Keratinocyte (primary cell): Measurements from ENCODE around the gene PCDHGC3. TPM values are rescaled to one million over a fixed set of nuclear protein-coding genes. Genes with fewer than 3 reads are reported as not detected.
A peak's percentile ranks its signal among the peaks of the same experiment; 100 is the strongest.

Experiments used
- DNase-seq: peaks from one replicate; pipeline ENCODE4 v3.0.0-alpha.2; 2011; ENCODE audit warnings: low read depth, missing footprints, low spot score
- FAIRE-seq: peaks from 2 replicates; lab custom pipeline; 2011; peaks lifted over from hg19 to GRCh38; lab: Jason Lieb, UNC
- H2AFZ ChIP-seq: 2 replicates; pipeline ENCODE4 v1.6.0; 2012; ENCODE audit warnings: low read length, control low read depth, inconsistent platforms; ENCODE audit not compliant: control insufficient read depth
- H3K27ac ChIP-seq: 2 replicates; pipeline ENCODE4 v1.5.1; 2011; ENCODE audit warnings: low read length; ENCODE audit not compliant: control insufficient read depth, insufficient read depth
- H3K27me3 ChIP-seq: 3 replicates; pipeline ENCODE4 v1.6.0; 2011; ENCODE audit warnings: low read length; ENCODE audit not compliant: control insufficient read depth, insufficient read depth; ENCODE audit errors: extremely low read depth
- H3K36me3 ChIP-seq, 2 experiments: 2 replicates in 1 of 2; 3 replicates in 1 of 2; pipeline ENCODE4 v1.5.1; 2011; ENCODE audit warnings: low read length in 2 of 2, mild to moderate bottlenecking in 1 of 2; ENCODE audit not compliant: control insufficient read depth in 2 of 2, insufficient read depth in 2 of 2; ENCODE audit errors: extremely low read depth in 1 of 2
- H3K4me1 ChIP-seq: 3 replicates; pipeline ENCODE4 v1.5.1; 2011; ENCODE audit warnings: low read length; ENCODE audit not compliant: control insufficient read depth, insufficient read depth; ENCODE audit errors: extremely low read depth
- H3K4me2 ChIP-seq: 3 replicates; pipeline ENCODE4 v1.6.0; 2011; ENCODE audit warnings: low read depth, low read length; ENCODE audit not compliant: control insufficient read depth, insufficient read depth; ENCODE audit errors: extremely low read depth
- H3K4me3 ChIP-seq, 3 experiments: fragments of 200-600 bp in 1 of 3; sonication (generic) in 1 of 3; 2 replicates in 2 of 3; 3 replicates in 1 of 3; pipeline ENCODE4 v1.5.1; 2011 to 2016; ENCODE audit warnings: low read length in 3 of 3, mild to moderate bottlenecking in 3 of 3, control low read depth in 2 of 3, inconsistent platforms in 1 of 3, low read depth in 1 of 3, mixed read lengths in 1 of 3, mixed run types in 1 of 3, moderate library complexity in 1 of 3; ENCODE audit not compliant: control insufficient read depth in 2 of 3, insufficient read depth in 2 of 3; ENCODE audit errors: extremely low read depth in 1 of 3
- H3K79me2 ChIP-seq: 2 replicates; pipeline ENCODE4 v1.6.0; 2012; ENCODE audit warnings: low read length; ENCODE audit not compliant: control insufficient read depth, insufficient read depth
- H3K9ac ChIP-seq: 3 replicates; pipeline ENCODE4 v1.6.0; 2011; ENCODE audit warnings: low read length; ENCODE audit not compliant: control insufficient read depth, insufficient read depth; ENCODE audit errors: extremely low read depth
- H3K9me1 ChIP-seq: 3 replicates; pipeline ENCODE4 v1.6.0; 2011; ENCODE audit warnings: low read length; ENCODE audit not compliant: control insufficient read depth, insufficient read depth; ENCODE audit errors: extremely low read depth
- H3K9me3 ChIP-seq: 2 replicates; pipeline ENCODE4 v1.5.1; 2012; ENCODE audit warnings: low read depth, low read length; ENCODE audit not compliant: control insufficient read depth
- H4K20me1 ChIP-seq: 3 replicates; pipeline ENCODE4 v1.6.0; 2011; ENCODE audit warnings: low read length; ENCODE audit not compliant: control insufficient read depth, insufficient read depth; ENCODE audit errors: extremely low read depth
- EZH2 ChIP-seq: IDR thresholded peaks from one replicate; pipeline ENCODE4 v1.6.1; 2012; ENCODE audit warnings: inconsistent platforms, mild to moderate bottlenecking, low read length, moderate library complexity
- dilution Hi-C: fragments of 300-500 bp; cut with MboI; formaldehyde crosslinking; loops from one replicate; pipeline ENCODE4 v1.7.0; 2020; ENCODE audit warnings: low sequenced_read_pairs; ENCODE audit not compliant: extremely low pct_ligation_motif_present
- polyA plus RNA-seq, 5 experiments: library from polyadenylated mRNA; depleted of rRNA in 3 of 5; stranded (reverse) in 3 of 5; stranded (forward) in 1 of 5; unstranded in 1 of 5; fragments of >200 nt; gene quantifications; 1 replicate in 1 of 5; 2 replicates in 3 of 5; 3 replicates in 1 of 5; pipeline versions ENCODE4 v1.2.1 to v1.2.3, GENCODE V29; 2011 to 2012; ENCODE audit warnings: missing spikeins in 2 of 5, low read depth in 1 of 5, low replicate concordance in 1 of 5
- TF ChIP-seq, protein P1 (sequence below), 3 experiments: IDR thresholded peaks in 1 of 3; conservative IDR thresholded peaks in 1 of 3; optimal IDR thresholded peaks in 1 of 3; 2 replicates in 2 of 3; 3 replicates in 1 of 3; pipeline versions ENCODE3 to v1.5.1; 2011; ENCODE audit warnings: low read length in 3 of 3, mild to moderate bottlenecking in 3 of 3, moderate library complexity in 2 of 3, control low read depth in 1 of 3, inconsistent platforms in 1 of 3; ENCODE audit not compliant: insufficient read depth in 2 of 3; ENCODE audit errors: extremely low read depth in 1 of 3

PCDHGC3 gene
- polyA plus RNA-seq, 1 donor (not counting 4 experiments of a cell fraction or from before 2014, with no cell fraction given), result 15.2 TPM

DNA sequence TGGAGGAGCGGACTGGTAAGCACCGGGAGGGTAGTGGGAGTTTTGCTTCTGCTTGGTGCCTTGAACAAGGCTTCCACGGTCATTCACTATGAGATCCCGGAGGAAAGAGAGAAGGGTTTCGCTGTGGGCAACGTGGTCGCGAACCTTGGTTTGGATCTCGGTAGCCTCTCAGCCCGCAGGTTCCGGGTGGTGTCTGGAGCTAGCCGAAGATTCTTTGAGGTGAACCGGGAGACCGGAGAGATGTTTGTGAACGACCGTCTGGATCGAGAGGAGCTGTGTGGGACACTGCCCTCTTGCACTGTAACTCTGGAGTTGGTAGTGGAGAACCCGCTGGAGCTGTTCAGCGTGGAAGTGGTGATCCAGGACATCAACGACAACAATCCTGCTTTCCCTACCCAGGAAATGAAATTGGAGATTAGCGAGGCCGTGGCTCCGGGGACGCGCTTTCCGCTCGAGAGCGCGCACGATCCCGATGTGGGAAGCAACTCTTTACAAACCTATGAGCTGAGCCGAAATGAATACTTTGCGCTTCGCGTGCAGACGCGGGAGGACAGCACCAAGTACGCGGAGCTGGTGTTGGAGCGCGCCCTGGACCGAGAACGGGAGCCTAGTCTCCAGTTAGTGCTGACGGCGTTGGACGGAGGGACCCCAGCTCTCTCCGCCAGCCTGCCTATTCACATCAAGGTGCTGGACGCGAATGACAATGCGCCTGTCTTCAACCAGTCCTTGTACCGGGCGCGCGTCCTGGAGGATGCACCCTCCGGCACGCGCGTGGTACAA, 556 bp downstream of the PCDHGC3 start:
- peaks cover 7% of the 10 kb centered on the region for H3K79me2 ChIP-seq
- peak; percentile 69 for FAIRE-seq
- dilution Hi-C loops, result no loop called here
- peak overlapping the region; percentile 83 for H3K9ac ChIP-seq
- no peaks in the 10 kb centered on the region for H3K9me3 ChIP-seq
- H3K4me1 ChIP-seq, result peaks cover 19% of the 10 kb centered on the region
- H3K36me3 ChIP-seq, result peaks cover 0 to 1% of the 10 kb centered on the region in 2 experiments
- H3K27me3 ChIP-seq, result peaks cover 5% of the 10 kb centered on the region
- TF ChIP-seq, protein P1, sequence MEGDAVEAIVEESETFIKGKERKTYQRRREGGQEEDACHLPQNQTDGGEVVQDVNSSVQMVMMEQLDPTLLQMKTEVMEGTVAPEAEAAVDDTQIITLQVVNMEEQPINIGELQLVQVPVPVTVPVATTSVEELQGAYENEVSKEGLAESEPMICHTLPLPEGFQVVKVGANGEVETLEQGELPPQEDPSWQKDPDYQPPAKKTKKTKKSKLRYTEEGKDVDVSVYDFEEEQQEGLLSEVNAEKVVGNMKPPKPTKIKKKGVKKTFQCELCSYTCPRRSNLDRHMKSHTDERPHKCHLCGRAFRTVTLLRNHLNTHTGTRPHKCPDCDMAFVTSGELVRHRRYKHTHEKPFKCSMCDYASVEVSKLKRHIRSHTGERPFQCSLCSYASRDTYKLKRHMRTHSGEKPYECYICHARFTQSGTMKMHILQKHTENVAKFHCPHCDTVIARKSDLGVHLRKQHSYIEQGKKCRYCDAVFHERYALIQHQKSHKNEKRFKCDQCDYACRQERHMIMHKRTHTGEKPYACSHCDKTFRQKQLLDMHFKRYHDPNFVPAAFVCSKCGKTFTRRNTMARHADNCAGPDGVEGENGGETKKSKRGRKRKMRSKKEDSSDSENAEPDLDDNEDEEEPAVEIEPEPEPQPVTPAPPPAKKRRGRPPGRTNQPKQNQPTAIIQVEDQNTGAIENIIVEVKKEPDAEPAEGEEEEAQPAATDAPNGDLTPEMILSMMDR (optimal IDR thresholded peaks at IDR 0.05 in 1 of 3, IDR thresholded peaks at IDR 0.05 in 1 of 3, conservative IDR thresholded peaks at IDR 0.05 in 1 of 3; ENCODE audit: extremely low read depth in 1 of 3, insufficient read depth in 2 of 3, low read length in 3 of 3), result no peak
- H2AFZ ChIP-seq, result peak overlapping the region; percentile 95
- H4K20me1 ChIP-seq, result no peaks in the 10 kb centered on the region
- H3K27ac ChIP-seq, result peak overlapping the region; percentile 66
- no peak for DNase-seq
- H3K4me3 ChIP-seq, result peak overlapping the region; percentile 49 to 96 (median 94)
- no peaks in the 10 kb centered on the region for H3K9me1 ChIP-seq
- H3K4me2 ChIP-seq, result peak overlapping the region; percentile 97

DNA sequence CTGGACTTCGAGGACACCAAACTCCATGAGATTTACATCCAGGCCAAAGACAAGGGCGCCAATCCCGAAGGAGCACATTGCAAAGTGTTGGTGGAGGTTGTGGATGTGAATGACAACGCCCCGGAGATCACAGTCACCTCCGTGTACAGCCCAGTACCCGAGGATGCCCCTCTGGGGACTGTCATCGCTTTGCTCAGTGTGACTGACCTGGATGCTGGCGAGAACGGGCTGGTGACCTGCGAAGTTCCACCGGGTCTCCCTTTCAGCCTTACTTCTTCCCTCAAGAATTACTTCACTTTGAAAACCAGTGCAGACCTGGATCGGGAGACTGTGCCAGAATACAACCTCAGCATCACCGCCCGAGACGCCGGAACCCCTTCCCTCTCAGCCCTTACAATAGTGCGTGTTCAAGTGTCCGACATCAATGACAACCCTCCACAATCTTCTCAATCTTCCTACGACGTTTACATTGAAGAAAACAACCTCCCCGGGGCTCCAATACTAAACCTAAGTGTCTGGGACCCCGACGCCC, 1.3 kb downstream of the PCDHGC3 start:
- Histone ChIP-seq H3K9me1 (no peaks in the 10 kb centered on the region), H3K9me3 (no peaks in the 10 kb centered on the region), H3K4me1 (peaks cover 19% of the 10 kb centered on the region), H3K4me3 (peak overlapping the region; percentile 49 to 96 (median 94)), H3K36me3 (peaks cover 0 to 1% of the 10 kb centered on the region in 2 experiments), H3K4me2 (peak overlapping the region; percentile 97), H3K27me3 (peaks cover 5% of the 10 kb centered on the region), H4K20me1 (no peaks in the 10 kb centered on the region), H3K27ac (no peak overlapping the region), H3K79me2 (peaks cover 7% of the 10 kb centered on the region), H2AFZ (peak overlapping the region; percentile 95), H3K9ac (peak overlapping the region; percentile 83)
- no peak for FAIRE-seq
- TF ChIP-seq EZH2, result no peak
- TF ChIP-seq, protein P1 (optimal IDR thresholded peaks at IDR 0.05 in 1 of 3, IDR thresholded peaks at IDR 0.05 in 1 of 3, conservative IDR thresholded peaks at IDR 0.05 in 1 of 3; ENCODE audit: extremely low read depth in 1 of 3, insufficient read depth in 2 of 3, low read length in 3 of 3), result no peak
- dilution Hi-C loops, result no loop called here
- no peak for DNase-seq
